Chondrocyte (in vitro differentiated cells): ENCODE results near the gene SCAF1. TPM values are rescaled to one million over a fixed set of nuclear protein-coding genes. Genes with fewer than 3 reads are reported as not detected.

Experiments used
- DNase-seq: peaks from one replicate; pipeline ENCODE4 v3.0.0; 2021; ENCODE audit warnings: mixed read lengths, low spot score
- H3K27ac Mint-ChIP-seq: one replicate; pipeline ENCODE4 v1.8.0; 2021; ENCODE audit warnings: mild to moderate bottlenecking, moderate library complexity, mixed read lengths; ENCODE audit not compliant: unreplicated experiment
- H3K27me3 Mint-ChIP-seq: 2 replicates; pipeline ENCODE4 v1.8.0; 2021; ENCODE audit warnings: low read depth, mixed read lengths
- H3K36me3 Mint-ChIP-seq: 2 replicates; pipeline ENCODE4 v1.8.0; 2021; ENCODE audit warnings: low read depth, mixed read lengths
- H3K4me1 Mint-ChIP-seq: 2 replicates; pipeline ENCODE4 v1.8.0; 2021; ENCODE audit warnings: low read depth, mild to moderate bottlenecking, mixed read lengths
- H3K4me3 Mint-ChIP-seq: one replicate; pipeline ENCODE4 v1.8.0; 2021; ENCODE audit warnings: mild to moderate bottlenecking, moderate library complexity, mixed read lengths; ENCODE audit not compliant: unreplicated experiment
- H3K9me3 Mint-ChIP-seq: 2 replicates; pipeline ENCODE4 v1.8.0; 2021; ENCODE audit warnings: low read depth, mixed read lengths
- CTCF ChIP-seq: fragments of 200-600 bp; sonication (generic); IDR thresholded peaks from 2 replicates; pipeline ENCODE4 v1.5.0; 2021; ENCODE audit warnings: antibody characterized with exemption, mild to moderate bottlenecking, moderate library complexity
- total RNA-seq: library from RNA; stranded (reverse); gene quantifications from 3 replicates; pipeline ENCODE4 v1.2.1, GENCODE V29; 2021

The SCAF1 gene
- total RNA-seq, 1 donor from 2014 or later = 76.3 TPM

DNA sequence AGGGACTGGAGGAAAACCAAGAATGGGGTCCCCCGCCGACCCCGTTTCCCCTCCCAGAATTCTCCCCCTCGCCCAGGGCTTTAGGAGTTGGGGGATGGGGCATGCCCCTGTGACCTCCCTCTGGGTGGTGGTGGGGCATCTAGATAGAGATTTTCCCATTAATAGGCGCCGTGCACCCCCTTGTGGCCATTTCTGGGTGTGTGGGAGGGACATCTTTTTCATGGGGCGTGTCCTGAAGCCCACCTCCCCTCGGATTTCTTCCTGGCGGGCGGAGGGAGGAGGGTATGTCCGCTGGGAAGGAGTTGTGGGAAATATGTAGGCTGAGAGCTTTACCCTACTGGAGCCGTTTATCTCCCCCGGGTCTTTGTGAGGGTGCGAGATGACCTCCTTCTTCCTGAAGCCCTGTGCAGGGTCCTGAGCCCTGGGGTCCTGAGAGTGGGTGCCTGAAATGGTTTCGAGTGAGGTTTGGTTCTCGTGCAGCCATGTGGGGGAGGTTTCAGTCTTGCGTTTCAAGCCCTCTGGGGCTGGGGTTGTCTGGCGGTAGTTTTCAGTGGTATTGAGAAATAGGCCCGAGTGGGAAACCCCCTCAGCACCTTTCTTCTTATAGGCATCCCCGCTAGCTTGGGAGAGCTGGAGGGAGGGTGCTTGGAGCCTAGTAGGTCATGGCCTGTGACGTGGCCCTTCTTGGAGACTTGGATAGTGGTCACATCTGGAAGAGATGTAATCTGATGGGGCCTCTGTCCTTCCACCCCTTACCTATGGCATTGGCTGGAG lies 36.1 kb downstream of the SCAF1 start:
- peak; percentile 81 for TF ChIP-seq CTCF
- H3K4me3 Mint-ChIP-seq = peak overlapping the region; percentile 98
- no peaks in the 10 kb centered on the region for H3K9me3 Mint-ChIP-seq
- no peak for DNase-seq
- no peaks in the 10 kb centered on the region for H3K27me3 Mint-ChIP-seq
- peak overlapping the region; percentile 87 for H3K27ac Mint-ChIP-seq
- H3K4me1 Mint-ChIP-seq = peaks cover 36% of the 10 kb centered on the region
- peaks cover 7% of the 10 kb centered on the region for H3K36me3 Mint-ChIP-seq

GRCh38 chr19:49678985-49679770 lies 37.2 kb downstream of the SCAF1 start:
- DNase-seq = no peak
- Mint-ChIP-seq H3K4me1 (peaks cover 36% of the 10 kb centered on the region), H3K4me3 (peak overlapping the region; percentile 98), H3K9me3 (no peaks in the 10 kb centered on the region), H3K27ac (peak overlapping the region; percentile 87), H3K36me3 (peaks cover 7% of the 10 kb centered on the region), H3K27me3 (no peaks in the 10 kb centered on the region)
- TF ChIP-seq CTCF = no peak

GRCh38 chr19:49679771-49680413 lies 37.9 kb downstream of the SCAF1 start:
- peaks cover 7% of the 10 kb centered on the region for H3K36me3 Mint-ChIP-seq
- no peak for DNase-seq

GRCh38 chr19:49680421-49681351 lies 38.7 kb downstream of the SCAF1 start:
- Mint-ChIP-seq H3K27ac (peak overlapping the region; percentile 17), H3K36me3 (peaks cover 13% of the 10 kb centered on the region), H3K9me3 (no peaks in the 10 kb centered on the region), H3K4me3 (no peak overlapping the region), H3K4me1 (peaks cover 36% of the 10 kb centered on the region), H3K27me3 (no peaks in the 10 kb centered on the region)
- no peak for DNase-seq
- TF ChIP-seq CTCF = peak; percentile 98

More at GRCh38 chr19:49679771-49680413, 37.9 kb downstream of the SCAF1 start:
- H3K4me3 Mint-ChIP-seq = peak overlapping the region; percentile 22
- no peaks in the 10 kb centered on the region for H3K9me3 Mint-ChIP-seq
- H3K27ac Mint-ChIP-seq = no peak overlapping the region
- peaks cover 36% of the 10 kb centered on the region for H3K4me1 Mint-ChIP-seq
- TF ChIP-seq CTCF = no peak
- no peaks in the 10 kb centered on the region for H3K27me3 Mint-ChIP-seq
